Measurements from ENCODE around the gene AMH.

AMH gene

GRCh38 chr19:2270423-2271233 is 21.5 kb downstream of the AMH start (continued):
- TF ChIP-seq, protein P1, sequence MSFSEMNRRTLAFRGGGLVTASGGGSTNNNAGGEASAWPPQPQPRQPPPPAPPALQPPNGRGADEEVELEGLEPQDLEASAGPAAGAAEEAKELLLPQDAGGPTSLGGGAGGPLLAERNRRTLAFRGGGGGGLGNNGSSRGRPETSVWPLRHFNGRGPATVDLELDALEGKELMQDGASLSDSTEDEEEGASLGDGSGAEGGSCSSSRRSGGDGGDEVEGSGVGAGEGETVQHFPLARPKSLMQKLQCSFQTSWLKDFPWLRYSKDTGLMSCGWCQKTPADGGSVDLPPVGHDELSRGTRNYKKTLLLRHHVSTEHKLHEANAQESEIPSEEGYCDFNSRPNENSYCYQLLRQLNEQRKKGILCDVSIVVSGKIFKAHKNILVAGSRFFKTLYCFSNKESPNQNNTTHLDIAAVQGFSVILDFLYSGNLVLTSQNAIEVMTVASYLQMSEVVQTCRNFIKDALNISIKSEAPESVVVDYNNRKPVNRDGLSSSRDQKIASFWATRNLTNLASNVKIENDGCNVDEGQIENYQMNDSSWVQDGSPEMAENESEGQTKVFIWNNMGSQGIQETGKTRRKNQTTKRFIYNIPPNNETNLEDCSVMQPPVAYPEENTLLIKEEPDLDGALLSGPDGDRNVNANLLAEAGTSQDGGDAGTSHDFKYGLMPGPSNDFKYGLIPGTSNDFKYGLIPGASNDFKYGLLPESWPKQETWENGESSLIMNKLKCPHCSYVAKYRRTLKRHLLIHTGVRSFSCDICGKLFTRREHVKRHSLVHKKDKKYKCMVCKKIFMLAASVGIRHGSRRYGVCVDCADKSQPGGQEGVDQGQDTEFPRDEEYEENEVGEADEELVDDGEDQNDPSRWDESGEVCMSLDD (tag by site-specific recombination; IDR thresholded peaks at IDR 0.05): no peak
- TF ChIP-seq, protein P2, sequence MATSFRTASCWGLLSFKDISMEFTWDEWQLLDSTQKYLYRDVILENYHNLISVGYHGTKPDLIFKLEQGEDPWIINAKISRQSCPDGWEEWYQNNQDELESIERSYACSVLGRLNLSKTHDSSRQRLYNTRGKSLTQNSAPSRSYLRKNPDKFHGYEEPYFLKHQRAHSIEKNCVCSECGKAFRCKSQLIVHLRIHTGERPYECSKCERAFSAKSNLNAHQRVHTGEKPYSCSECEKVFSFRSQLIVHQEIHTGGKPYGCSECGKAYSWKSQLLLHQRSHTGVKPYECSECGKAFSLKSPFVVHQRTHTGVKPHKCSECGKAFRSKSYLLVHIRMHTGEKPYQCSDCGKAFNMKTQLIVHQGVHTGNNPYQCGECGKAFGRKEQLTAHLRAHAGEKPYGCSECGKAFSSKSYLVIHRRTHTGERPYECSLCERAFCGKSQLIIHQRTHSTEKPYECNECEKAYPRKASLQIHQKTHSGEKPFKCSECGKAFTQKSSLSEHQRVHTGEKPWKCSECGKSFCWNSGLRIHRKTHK (tag by site-specific recombination; IDR thresholded peaks at IDR 0.05): no peak
- TF ChIP-seq ZBTB8A (tag by site-specific recombination; IDR thresholded peaks at IDR 0.05): 0 out of 2 replicates have a peak, but pooled peaks have one; percentile 33
- no peak for TF ChIP-seq ZNF777 (tag by site-specific recombination; IDR thresholded peaks at IDR 0.05; ENCODE audit: borderline replicate concordance)
- TF ChIP-seq ZNF843 (tag by site-specific recombination; IDR thresholded peaks at IDR 0.05): no peak
- TF ChIP-seq SP3 (tag by site-specific recombination; IDR thresholded peaks at IDR 0.05): peak; percentile 68
- TF ChIP-seq ZNF266 (tag by site-specific recombination; IDR thresholded peaks at IDR 0.05; ENCODE audit: low read depth): no peak
- TF ChIP-seq, protein P3, sequence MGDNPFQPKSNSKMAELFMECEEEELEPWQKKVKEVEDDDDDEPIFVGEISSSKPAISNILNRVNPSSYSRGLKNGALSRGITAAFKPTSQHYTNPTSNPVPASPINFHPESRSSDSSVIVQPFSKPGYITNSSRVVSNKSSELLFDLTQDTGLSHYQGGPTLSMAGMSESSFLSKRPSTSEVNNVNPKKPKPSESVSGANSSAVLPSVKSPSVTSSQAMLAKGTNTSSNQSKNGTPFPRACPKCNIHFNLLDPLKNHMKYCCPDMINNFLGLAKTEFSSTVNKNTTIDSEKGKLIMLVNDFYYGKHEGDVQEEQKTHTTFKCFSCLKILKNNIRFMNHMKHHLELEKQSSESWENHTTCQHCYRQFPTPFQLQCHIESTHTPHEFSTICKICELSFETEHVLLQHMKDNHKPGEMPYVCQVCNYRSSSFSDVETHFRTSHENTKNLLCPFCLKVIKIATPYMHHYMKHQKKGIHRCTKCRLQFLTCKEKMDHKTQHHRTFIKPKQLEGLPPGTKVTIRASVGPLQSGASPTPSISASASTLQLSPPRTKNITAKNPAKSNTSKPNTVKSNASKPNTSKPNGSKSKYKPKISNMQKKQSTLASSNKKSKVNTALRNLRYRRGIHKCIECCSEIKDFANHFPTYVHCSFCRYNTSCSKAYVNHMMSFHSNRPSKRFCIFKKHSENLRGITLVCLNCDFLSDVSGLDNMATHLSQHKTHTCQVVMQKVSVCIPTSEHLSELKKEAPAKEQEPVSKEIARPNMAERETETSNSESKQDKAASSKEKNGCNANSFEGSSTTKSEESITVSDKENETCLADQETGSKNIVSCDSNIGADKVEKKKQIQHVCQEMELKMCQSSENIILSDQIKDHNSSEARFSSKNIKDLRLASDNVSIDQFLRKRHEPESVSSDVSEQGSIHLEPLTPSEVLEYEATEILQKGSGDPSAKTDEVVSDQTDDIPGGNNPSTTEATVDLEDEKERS (tag by site-specific recombination; IDR thresholded peaks at IDR 0.05): no peak
- TF ChIP-seq ZBTB21 (tag by site-specific recombination; IDR thresholded peaks at IDR 0.05): no peak
- TF ChIP-seq PBX3 (CRISPR knock-in tag; IDR thresholded peaks at IDR 0.05): 0 out of 2 replicates have a peak, but pooled peaks have one; percentile 48
- TF ChIP-seq ZNF596 (tag by site-specific recombination; IDR thresholded peaks at IDR 0.05): no peak
- TF ChIP-seq FEZF1 (tag by site-specific recombination; IDR thresholded peaks at IDR 0.05): 0 out of 2 replicates have a peak, but pooled peaks have one; percentile 22
- no peak for TF ChIP-seq SALL2 (tag by site-specific recombination; IDR thresholded peaks at IDR 0.05; ENCODE audit: borderline replicate concordance)
- TF ChIP-seq, protein P4, sequence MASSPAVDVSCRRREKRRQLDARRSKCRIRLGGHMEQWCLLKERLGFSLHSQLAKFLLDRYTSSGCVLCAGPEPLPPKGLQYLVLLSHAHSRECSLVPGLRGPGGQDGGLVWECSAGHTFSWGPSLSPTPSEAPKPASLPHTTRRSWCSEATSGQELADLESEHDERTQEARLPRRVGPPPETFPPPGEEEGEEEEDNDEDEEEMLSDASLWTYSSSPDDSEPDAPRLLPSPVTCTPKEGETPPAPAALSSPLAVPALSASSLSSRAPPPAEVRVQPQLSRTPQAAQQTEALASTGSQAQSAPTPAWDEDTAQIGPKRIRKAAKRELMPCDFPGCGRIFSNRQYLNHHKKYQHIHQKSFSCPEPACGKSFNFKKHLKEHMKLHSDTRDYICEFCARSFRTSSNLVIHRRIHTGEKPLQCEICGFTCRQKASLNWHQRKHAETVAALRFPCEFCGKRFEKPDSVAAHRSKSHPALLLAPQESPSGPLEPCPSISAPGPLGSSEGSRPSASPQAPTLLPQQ (tag by site-specific recombination; IDR thresholded peaks at IDR 0.05): peak; percentile 88
- TF ChIP-seq ZSCAN4 (tag by site-specific recombination; IDR thresholded peaks at IDR 0.05): no peak
- TF ChIP-seq ZBTB17 (tag by site-specific recombination; IDR thresholded peaks at IDR 0.05): no peak
- peak; percentile 11; the same call in 1 of the 2 replicates for TF ChIP-seq PRDM4 (tag by site-specific recombination; IDR thresholded peaks at IDR 0.05)
- TF ChIP-seq ZNF416 (tag by site-specific recombination; IDR thresholded peaks at IDR 0.05): no peak
- peak; percentile 55 for TF ChIP-seq SP2 (tag by site-specific recombination; IDR thresholded peaks at IDR 0.05)
- no peak for TF ChIP-seq ZEB2 (tag by site-specific recombination; IDR thresholded peaks at IDR 0.05)
- TF ChIP-seq GLI2 (tag by site-specific recombination; IDR thresholded peaks at IDR 0.05; ENCODE audit: borderline replicate concordance, low read depth): no peak
- peak; percentile 23 for TF ChIP-seq ZFHX2 (tag by site-specific recombination; conservative IDR thresholded peaks at IDR 0.05)
- TF ChIP-seq ZNF24 (tag by site-specific recombination; IDR thresholded peaks at IDR 0.05): no peak
- TF ChIP-seq ZNF791 (tag by site-specific recombination; IDR thresholded peaks at IDR 0.05): no peak

Measured in HEK293 (cell line).